ENCODE results near the gene C1GALT1. TPM values are rescaled to one million over a fixed set of nuclear protein-coding genes. Genes with fewer than 3 reads are reported as not detected.
A peak's percentile ranks its signal among the peaks of the same experiment; 100 is the strongest.
"Not testable (repeated sequence)": the region's sequence is repeated elsewhere in the genome, so short reads cannot be mapped to it uniquely, and the experiment has no call there.

Gene C1GALT1
- total RNA-seq, 1 donor from 2014 or later = 15.6 TPM

GRCh38 chr7:7185371-7185989, 3.1 kb downstream of the C1GALT1 start:
- Mint-ChIP-seq H3K9me3 (no peaks in the 10 kb centered on the region), H3K4me3 (peak overlapping the region; percentile 47), H3K36me3 (ENCODE audit: low read depth) (no peaks in the 10 kb centered on the region), H3K4me1 (peaks cover 25% of the 10 kb centered on the region), H3K27me3 (ENCODE audit: low read depth) (peaks cover 2% of the 10 kb centered on the region), H3K27ac (ENCODE audit: unreplicated experiment) (no peak overlapping the region)
- DNase-seq (ENCODE audit: low read depth, low spot score) = no peak
- TF ChIP-seq CTCF (conservative IDR thresholded peaks at IDR 0.05) = no peak

GRCh38 chr7:7188091-7188490, 5.7 kb downstream of the C1GALT1 start:
- Mint-ChIP-seq H3K27ac (ENCODE audit: unreplicated experiment) (no peak overlapping the region), H3K36me3 (ENCODE audit: low read depth) (peaks cover 7% of the 10 kb centered on the region), H3K27me3 (ENCODE audit: low read depth) (peaks cover 2% of the 10 kb centered on the region), H3K9me3 (peaks cover 3% of the 10 kb centered on the region), H3K4me1 (peaks cover 21% of the 10 kb centered on the region), H3K4me3 (no peak overlapping the region)
- TF ChIP-seq CTCF (conservative IDR thresholded peaks at IDR 0.05) = no peak
- no peak for DNase-seq (ENCODE audit: low read depth, low spot score)

- no peaks in the 10 kb centered on the region for H3K27me3 Mint-ChIP-seq (ENCODE audit: low read depth)
- peaks cover 14% of the 10 kb centered on the region for H3K4me1 Mint-ChIP-seq
- peaks cover 9% of the 10 kb centered on the region for H3K9me3 Mint-ChIP-seq
- peaks cover 13% of the 10 kb centered on the region for H3K36me3 Mint-ChIP-seq (ENCODE audit: low read depth)
- H3K4me3 Mint-ChIP-seq = no peak overlapping the region
- no peak overlapping the region for H3K27ac Mint-ChIP-seq (ENCODE audit: unreplicated experiment)
- TF ChIP-seq CTCF (conservative IDR thresholded peaks at IDR 0.05) = no peak
- no peak for DNase-seq (ENCODE audit: low read depth, low spot score)
Measured at GRCh38 chr7:7188742-7189141, 6.4 kb downstream of the C1GALT1 start.

- no peak for TF ChIP-seq CTCF (conservative IDR thresholded peaks at IDR 0.05)
- Mint-ChIP-seq H3K4me1 (peaks cover 7% of the 10 kb centered on the region), H3K9me3 (peaks cover 9% of the 10 kb centered on the region), H3K4me3 (no peak overlapping the region), H3K36me3 (ENCODE audit: low read depth) (peaks cover 14% of the 10 kb centered on the region), H3K27me3 (ENCODE audit: low read depth) (no peaks in the 10 kb centered on the region), H3K27ac (ENCODE audit: unreplicated experiment) (no peak overlapping the region)
- DNase-seq (ENCODE audit: low read depth, low spot score) = no peak
Measured at GRCh38 chr7:7190142-7190541, 7.8 kb downstream of the C1GALT1 start.

- Mint-ChIP-seq H3K27me3 (ENCODE audit: low read depth) (no peaks in the 10 kb centered on the region), H3K27ac (ENCODE audit: unreplicated experiment) (no peak overlapping the region), H3K9me3 (peaks cover 9% of the 10 kb centered on the region), H3K36me3 (ENCODE audit: low read depth) (peaks cover 14% of the 10 kb centered on the region), H3K4me3 (no peak overlapping the region), H3K4me1 (peaks cover 7% of the 10 kb centered on the region)
- no peak for TF ChIP-seq CTCF (conservative IDR thresholded peaks at IDR 0.05)
- no peak for DNase-seq (ENCODE audit: low read depth, low spot score)
Measured at GRCh38 chr7:7191137-7191536, 8.8 kb downstream of the C1GALT1 start.

- H3K4me3 Mint-ChIP-seq, H3K4me1 Mint-ChIP-seq: not testable (repeated sequence)
Measured at GRCh38 chr7:7192798-7193788, 10.7 kb downstream of the C1GALT1 start.

GRCh38 chr7:7199592-7199991, 17.2 kb downstream of the C1GALT1 start:
- Mint-ChIP-seq H3K9me3 (peaks cover 11% of the 10 kb centered on the region), H3K36me3 (ENCODE audit: low read depth) (peaks cover 45% of the 10 kb centered on the region)
- DNase-seq (ENCODE audit: low read depth, low spot score); H3K4me1 Mint-ChIP-seq; H3K27me3 Mint-ChIP-seq (ENCODE audit: low read depth); H3K27ac Mint-ChIP-seq (ENCODE audit: unreplicated experiment); H3K4me3 Mint-ChIP-seq: not testable (repeated sequence)

More at GRCh38 chr7:7192798-7193788, 10.7 kb downstream of the C1GALT1 start:
- H3K36me3 Mint-ChIP-seq (ENCODE audit: low read depth) = peaks cover 24% of the 10 kb centered on the region
- not testable (repeated sequence) for DNase-seq (ENCODE audit: low read depth, low spot score); H3K27ac Mint-ChIP-seq (ENCODE audit: unreplicated experiment); H3K9me3 Mint-ChIP-seq; H3K27me3 Mint-ChIP-seq (ENCODE audit: low read depth)

GRCh38 chr7:7200255-7200654, 17.9 kb downstream of the C1GALT1 start:
- H3K27ac Mint-ChIP-seq (ENCODE audit: unreplicated experiment); H3K4me3 Mint-ChIP-seq; H3K27me3 Mint-ChIP-seq (ENCODE audit: low read depth); H3K4me1 Mint-ChIP-seq; DNase-seq (ENCODE audit: low read depth, low spot score): not testable (repeated sequence)
- Mint-ChIP-seq H3K9me3 (peaks cover 11% of the 10 kb centered on the region), H3K36me3 (ENCODE audit: low read depth) (peaks cover 48% of the 10 kb centered on the region)
